Progenitor cell of endocrine pancreas (in vitro differentiated cells): ENCODE data around the gene RNASEH1. TPM values are rescaled to one million over a fixed set of nuclear protein-coding genes. Genes with fewer than 3 reads are reported as not detected.

Source experiments
- DNase-seq: peaks from one replicate; pipeline ENCODE4 v3.0.0; 2021; ENCODE audit warnings: low spot score; ENCODE audit not compliant: unreplicated experiment
- H3K27ac Mint-ChIP-seq: 2 replicates; pipeline ENCODE4 v1.8.0; 2021; ENCODE audit warnings: mild to moderate bottlenecking, moderate library complexity, mixed read lengths
- H3K27me3 Mint-ChIP-seq: 2 replicates; pipeline ENCODE4 v1.8.0; 2021; ENCODE audit warnings: mixed read lengths
- H3K36me3 Mint-ChIP-seq: 2 replicates; pipeline ENCODE4 v1.8.0; 2022; ENCODE audit warnings: mixed read lengths; ENCODE audit not compliant: insufficient read depth
- H3K4me1 Mint-ChIP-seq: 2 replicates; pipeline ENCODE4 v1.8.0; 2021; ENCODE audit warnings: low read depth, mixed read lengths
- H3K4me3 Mint-ChIP-seq: 2 replicates; pipeline ENCODE4 v1.8.0; 2021; ENCODE audit warnings: low read depth, mild to moderate bottlenecking, moderate library complexity, mixed read lengths
- H3K9me3 Mint-ChIP-seq: 2 replicates; pipeline ENCODE4 v1.8.0; 2021; ENCODE audit warnings: low read depth, mixed read lengths
- CTCF ChIP-seq: fragments of 200-600 bp; sonication (generic); IDR thresholded peaks from one replicate; pipeline ENCODE4 v1.5.0; 2021; ENCODE audit warnings: antibody characterized with exemption, mild to moderate bottlenecking; ENCODE audit not compliant: unreplicated experiment
- total RNA-seq: library from RNA; stranded (reverse); gene quantifications from 2 replicates; pipeline ENCODE4 v1.2.1, GENCODE V29; 2021

RNASEH1 gene
- total RNA-seq, 1 donor from 2014 or later: 18.5 TPM

- no peaks in the 10 kb centered on the region for H3K36me3 Mint-ChIP-seq
- H3K9me3 Mint-ChIP-seq: no peaks in the 10 kb centered on the region
- no peak for TF ChIP-seq CTCF
- H3K4me1 Mint-ChIP-seq: no peaks in the 10 kb centered on the region
- no peak overlapping the region for H3K27ac Mint-ChIP-seq
- H3K27me3 Mint-ChIP-seq: no peaks in the 10 kb centered on the region
- DNase-seq: no peak
- no peak overlapping the region for H3K4me3 Mint-ChIP-seq
Observed at GRCh38 chr2:3529316-3530025, 28.7 kb downstream of the RNASEH1 start.

- Mint-ChIP-seq H3K9me3 (no peaks in the 10 kb centered on the region), H3K27ac (no peak overlapping the region), H3K4me3 (no peak overlapping the region), H3K4me1 (peaks cover 10% of the 10 kb centered on the region), H3K36me3 (no peaks in the 10 kb centered on the region), H3K27me3 (no peaks in the 10 kb centered on the region)
- TF ChIP-seq CTCF: no peak
- no peak for DNase-seq
Observed at GRCh38 chr2:3527886-3528785, 30.0 kb downstream of the RNASEH1 start.

- no peak for TF ChIP-seq CTCF
- H3K36me3 Mint-ChIP-seq: no peaks in the 10 kb centered on the region
- no peak overlapping the region for H3K27ac Mint-ChIP-seq
- no peak for DNase-seq
- H3K4me3 Mint-ChIP-seq: no peak overlapping the region
- H3K9me3 Mint-ChIP-seq: no peaks in the 10 kb centered on the region
- no peaks in the 10 kb centered on the region for H3K27me3 Mint-ChIP-seq
- peaks cover 12% of the 10 kb centered on the region for H3K4me1 Mint-ChIP-seq
Observed at GRCh38 chr2:3526871-3527270, 31.3 kb downstream of the RNASEH1 start.

- TF ChIP-seq CTCF: no peak
- no peaks in the 10 kb centered on the region for H3K9me3 Mint-ChIP-seq
- DNase-seq: no peak
- H3K4me1 Mint-ChIP-seq: peaks cover 30% of the 10 kb centered on the region
- no peaks in the 10 kb centered on the region for H3K36me3 Mint-ChIP-seq
- no peak overlapping the region for H3K27ac Mint-ChIP-seq
- H3K27me3 Mint-ChIP-seq: no peaks in the 10 kb centered on the region
- peak overlapping the region; percentile 29 for H3K4me3 Mint-ChIP-seq
Observed at GRCh38 chr2:3523551-3524041, 34.5 kb downstream of the RNASEH1 start.

GRCh38 chr2:3522961-3523421 is 35.1 kb downstream of the RNASEH1 start:
- Mint-ChIP-seq H3K4me1 (peaks cover 32% of the 10 kb centered on the region), H3K27me3 (no peaks in the 10 kb centered on the region), H3K27ac (no peak overlapping the region), H3K36me3 (peaks cover under 1% of the 10 kb centered on the region), H3K4me3 (no peak overlapping the region), H3K9me3 (no peaks in the 10 kb centered on the region)
- no peak for TF ChIP-seq CTCF
- DNase-seq: no peak
